Lung (tissue), 12 donors: Measurements from ENCODE around the gene ATP7B. TPM values are rescaled to one million over a fixed set of nuclear protein-coding genes. Genes with fewer than 3 reads are reported as not detected.

Source experiments
- ATAC-seq: fragments of 200-7000 bp; cut with Tn5 transposase; one replicate; pipeline ENCODE4 v1.9.1; 2020; ENCODE audit warnings: moderate number of reproducible peaks; ENCODE audit not compliant: insufficient read depth, low FRiP score
- DNase-seq, 3 donors: peaks; one replicate each; pipeline ENCODE4 v3.0.0-alpha.2; 2013 to 2017
- H3K27ac ChIP-seq, 2 donors: one replicate each; pipeline ENCODE4 v1.5.1; 2013; ENCODE audit warnings: mild to moderate bottlenecking in 2 of 2, moderate library complexity in 2 of 2, control low read depth in 1 of 2, inconsistent platforms in 1 of 2, low read depth in 1 of 2, low read length in 1 of 2
- H3K27me3 ChIP-seq, 3 donors: one replicate each; pipeline ENCODE4 v1.5.1; 2013; ENCODE audit warnings: low read length in 2 of 3; ENCODE audit not compliant: control insufficient read depth in 3 of 3, insufficient read depth in 3 of 3
- H3K36me3 ChIP-seq, 4 donors: one replicate each; pipeline ENCODE4 v1.5.1; 2013; ENCODE audit warnings: low read length in 4 of 4, mild to moderate bottlenecking in 1 of 4, moderate library complexity in 1 of 4; ENCODE audit not compliant: control insufficient read depth in 4 of 4, insufficient read depth in 4 of 4
- H3K4me1 ChIP-seq, 5 donors: one replicate each; pipeline ENCODE4 v1.5.1; 2013; ENCODE audit warnings: low read length in 5 of 5, mild to moderate bottlenecking in 2 of 5, moderate library complexity in 1 of 5; ENCODE audit not compliant: control insufficient read depth in 5 of 5, insufficient read depth in 5 of 5
- H3K4me3 ChIP-seq: one replicate; pipeline ENCODE4 v1.5.1; 2013; ENCODE audit warnings: mild to moderate bottlenecking, control low read depth, moderate library complexity
- H3K9ac ChIP-seq, 2 donors: one replicate each; pipeline ENCODE4 v1.5.1; 2013; ENCODE audit warnings: low read length in 2 of 2, control low read depth in 1 of 2; ENCODE audit not compliant: insufficient read depth in 1 of 2
- H3K9me3 ChIP-seq, 4 donors: one replicate each; pipeline ENCODE4 v1.5.1; 2013; ENCODE audit warnings: low read length in 3 of 4, mild to moderate bottlenecking in 1 of 4, moderate library complexity in 1 of 4; ENCODE audit not compliant: control insufficient read depth in 4 of 4, insufficient read depth in 3 of 4
- CTCF ChIP-seq: IDR thresholded peaks from 2 replicates; pipeline ENCODE4 v1.5.1; 2012; ENCODE audit warnings: mild to moderate bottlenecking; ENCODE audit errors: control extremely low read depth, extremely low read depth
- WGBS, 2 donors: extraction: QIAGEN DNeasy Blood & Tissue Kit; methylation state at CpG; one replicate each; pipeline ENCODE4 v1.1.7; 2013; 5-methylcytosine and 5-hydroxymethylcytosine counted together
- polyA plus RNA-seq, 2 donors: library from polyadenylated mRNA; stranded (reverse); fragments of 200-250 nt; gene quantifications; one replicate each; pipeline ENCODE4 v1.2.1, GENCODE V29; 2013
- total RNA-seq, 2 donors: library from RNA; depleted of rRNA in 1 of 2; stranded (reverse); fragments of >200 nt in 1 of 2; gene quantifications; one replicate each; pipeline ENCODE4 v1.2.1, GENCODE V29; 2014 to 2021
- donor health status: control.
- donor health status: control.
- donor health status: Bipolar disorder and iron deficiency.
- donor health status: healthy.
- donor health status: DM: yes; HTN: yes; CAD: no.

The ATP7B gene
- total and polyA plus RNA-seq, 4 donors = 1.4 to 10.2 (median 4.4) TPM

DNA sequence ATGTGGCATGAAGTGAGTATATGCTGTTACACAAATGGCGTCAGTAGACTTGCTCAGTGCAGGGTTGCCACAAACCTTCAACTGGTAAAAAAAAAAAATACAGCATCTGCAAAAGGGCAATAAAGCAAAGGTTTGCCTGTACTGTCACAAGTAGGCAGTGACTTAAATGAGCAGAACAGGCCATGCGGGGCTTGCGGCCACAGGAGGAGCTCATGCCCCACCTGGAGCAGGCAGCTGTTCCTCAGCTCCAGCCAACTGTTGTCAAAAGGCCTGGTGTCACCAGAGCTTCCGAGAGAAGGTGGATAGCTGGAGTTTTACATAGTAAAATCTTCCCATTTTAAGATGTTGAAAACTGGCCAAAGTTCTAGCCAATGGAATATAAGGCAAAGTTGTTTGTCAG, 7.7 kb downstream of the ATP7B start:
- DNase-seq (no peak), ATAC-seq (no peak)
- no peak overlapping the region for H3K27ac ChIP-seq
- WGBS, 2 donors = 90 to 94% methylated on average over 4 of the region's 4 CpGs
- H3K36me3 ChIP-seq = no peaks in the 10 kb centered on the region
- H3K9ac ChIP-seq = no peak overlapping the region
- H3K4me3 ChIP-seq = no peak overlapping the region
- no peaks in the 10 kb centered on the region for H3K9me3 ChIP-seq
- no peaks in the 10 kb centered on the region for H3K27me3 ChIP-seq
- TF ChIP-seq CTCF = no peak
- peaks cover 0 to 12% (median 8%) of the 10 kb centered on the region in 5 donors for H3K4me1 ChIP-seq

GRCh38 chr13:52002361-52002760, 8.9 kb downstream of the ATP7B start:
- TF ChIP-seq CTCF = no peak
- Histone ChIP-seq H3K9me3 (no peaks in the 10 kb centered on the region), H3K27ac (no peak overlapping the region), H3K36me3 (no peaks in the 10 kb centered on the region), H3K4me3 (no peak overlapping the region), H3K27me3 (no peaks in the 10 kb centered on the region), H3K4me1 (peaks cover 0 to 15% (median 11%) of the 10 kb centered on the region in 5 donors), H3K9ac (no peak overlapping the region)
- 76 to 83% methylated on average over 3 to 4 of the region's 4 CpGs for WGBS, 2 donors
- ATAC-seq = no peak
- no peak for DNase-seq

GRCh38 chr13:52001120-52001731, 10.0 kb downstream of the ATP7B start:
- Histone ChIP-seq H3K4me3 (no peak overlapping the region), H3K9ac (no peak overlapping the region), H3K9me3 (no peaks in the 10 kb centered on the region), H3K27me3 (no peaks in the 10 kb centered on the region), H3K36me3 (no peaks in the 10 kb centered on the region), H3K4me1 (peaks cover 0 to 18% (median 11%) of the 10 kb centered on the region in 5 donors), H3K27ac (no peak overlapping the region)
- DNase-seq = peak in 2 of 3 donors; percentile 45 to 60
- peak; percentile 54 for ATAC-seq
- 49 to 64% methylated on average over 3 of the region's 3 CpGs for WGBS, 2 donors
- peak; percentile 41 for TF ChIP-seq CTCF

- DNase-seq (no peak), ATAC-seq (no peak)
- Histone ChIP-seq H3K27ac (no peak overlapping the region), H3K4me3 (no peak overlapping the region), H3K36me3 (no peaks in the 10 kb centered on the region), H3K9me3 (no peaks in the 10 kb centered on the region), H3K4me1 (peaks cover 0 to 30% (median 17%) of the 10 kb centered on the region in 5 donors), H3K27me3 (no peaks in the 10 kb centered on the region), H3K9ac (no peak overlapping the region)
- 75 to 94% methylated on average over 1 of the region's 1 CpG for WGBS, 2 donors
- TF ChIP-seq CTCF = no peak
Measured at GRCh38 chr13:51999921-52000320, 11.3 kb downstream of the ATP7B start.
